Fibroblast of gingiva (primary cell): ENCODE data around the gene NBEA.

Experiments
- DNase-seq: peaks from one replicate; pipeline ENCODE4 v3.0.0-alpha.2; 2011; ENCODE audit warnings: low read depth

The NBEA gene

GRCh38 chr13:35501661-35502235 lies 559.7 kb downstream of the NBEA start:
- no peak for DNase-seq

GRCh38 chr13:35502456-35502855 lies 560.4 kb downstream of the NBEA start:
- DNase-seq = no peak

GRCh38 chr13:35512271-35512920 lies 570.3 kb downstream of the NBEA start:
- DNase-seq = peak; percentile 87

- DNase-seq = no peak
Observed at GRCh38 chr13:35514061-35514477, 572.0 kb downstream of the NBEA start.

GRCh38 chr13:35514801-35515502 lies 572.9 kb downstream of the NBEA start:
- no peak for DNase-seq

GRCh38 chr13:35518337-35518946 lies 576.4 kb downstream of the NBEA start:
- no peak for DNase-seq

GRCh38 chr13:35524171-35524570 lies 582.1 kb downstream of the NBEA start:
- peak; percentile 3 for DNase-seq

GRCh38 chr13:35526577-35526976 lies 584.5 kb downstream of the NBEA start:
- no peak for DNase-seq

GRCh38 chr13:35527451-35527850 lies 585.4 kb downstream of the NBEA start:
- no peak for DNase-seq

- no peak for DNase-seq
Observed at GRCh38 chr13:35530147-35530546, 588.1 kb downstream of the NBEA start.

GRCh38 chr13:35530581-35530980 lies 588.5 kb downstream of the NBEA start:
- DNase-seq = no peak

- DNase-seq = no peak
Observed at GRCh38 chr13:35531526-35531925, 589.5 kb downstream of the NBEA start.

GRCh38 chr13:35534343-35534742 lies 592.3 kb downstream of the NBEA start:
- DNase-seq = no peak

- DNase-seq = no peak
Observed at GRCh38 chr13:35548790-35549189, 606.7 kb downstream of the NBEA start.

GRCh38 chr13:35549481-35549880 lies 607.4 kb downstream of the NBEA start:
- DNase-seq = peak; percentile 86

- DNase-seq = peak; percentile 21
Observed at GRCh38 chr13:35552172-35552844, 610.2 kb downstream of the NBEA start.

- no peak for DNase-seq
Observed at GRCh38 chr13:35554972-35555623, 613.0 kb downstream of the NBEA start.

GRCh38 chr13:35557475-35557874 lies 615.4 kb downstream of the NBEA start:
- DNase-seq = no peak

- DNase-seq = no peak
Observed at GRCh38 chr13:35561540-35561939, 619.5 kb downstream of the NBEA start.

- no peak for DNase-seq
Observed at GRCh38 chr13:35565273-35565672, 623.2 kb downstream of the NBEA start.

GRCh38 chr13:35566340-35566739 lies 624.3 kb downstream of the NBEA start:
- DNase-seq = peak; percentile 7
